SH-SY5Y (cell line): ENCODE results near the gene ORM2.

Experiments used
- GATA2 ChIP-seq: IDR thresholded peaks from 2 replicates; pipeline ENCODE4 v1.6.1; 2011; ENCODE audit warnings: mild to moderate bottlenecking, low read depth, low read length
- GATA3 ChIP-seq: IDR thresholded peaks from 2 replicates; pipeline ENCODE4 v1.6.1; 2011; ENCODE audit warnings: low read depth, mild to moderate bottlenecking, low read length, moderate library complexity

ORM2 gene

DNA sequence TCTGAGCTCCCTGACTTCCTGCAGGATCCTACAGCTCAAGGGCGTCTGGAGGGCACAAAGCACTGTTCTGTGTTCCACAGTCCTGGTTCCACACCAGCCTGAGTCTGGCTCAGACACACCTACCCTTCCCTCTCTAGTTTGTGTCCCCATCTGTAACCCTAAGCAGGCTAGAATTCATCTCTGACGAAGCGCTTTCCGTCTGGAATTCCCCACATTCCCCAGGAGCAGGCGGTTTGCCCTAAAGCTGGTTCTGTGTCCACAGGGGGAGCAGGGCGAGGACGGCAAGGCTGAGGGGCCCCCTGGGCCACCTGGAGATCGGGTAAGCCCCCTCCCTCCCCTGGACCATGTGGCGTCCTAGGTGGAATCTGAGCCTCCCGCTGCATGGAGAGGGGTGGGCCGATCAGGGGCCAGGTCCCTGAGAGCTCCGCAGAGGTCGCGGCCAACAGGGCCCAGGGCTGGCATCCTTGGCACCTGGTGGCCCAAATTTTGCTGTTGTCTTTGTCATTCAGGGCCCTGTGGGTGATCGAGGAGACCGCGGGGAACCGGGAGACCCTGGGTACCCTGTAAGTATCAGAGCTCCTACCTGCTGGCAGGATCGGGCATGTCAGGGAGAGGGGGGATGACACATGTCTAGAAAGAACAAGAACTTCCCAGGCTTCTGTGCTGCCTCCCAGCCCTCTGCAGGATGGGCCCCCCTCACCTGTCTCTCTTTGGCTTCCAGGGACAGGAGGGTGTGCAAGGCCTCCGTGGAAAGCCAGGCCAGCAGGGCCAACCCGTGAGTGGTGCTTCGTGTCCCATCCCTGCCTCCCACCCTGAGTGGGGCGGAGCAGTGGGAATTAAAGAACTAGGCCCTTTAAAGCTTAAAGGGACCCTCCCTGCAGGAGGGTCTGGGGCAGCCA is 41.2 kb upstream of the ORM2 start:
- TF ChIP-seq GATA2, result no peak
- TF ChIP-seq GATA3, result no peak

- no peak for TF ChIP-seq GATA3
- TF ChIP-seq GATA2, result no peak
Observed at GRCh38 chr9:114289106-114289505, 40.6 kb upstream of the ORM2 start.

DNA sequence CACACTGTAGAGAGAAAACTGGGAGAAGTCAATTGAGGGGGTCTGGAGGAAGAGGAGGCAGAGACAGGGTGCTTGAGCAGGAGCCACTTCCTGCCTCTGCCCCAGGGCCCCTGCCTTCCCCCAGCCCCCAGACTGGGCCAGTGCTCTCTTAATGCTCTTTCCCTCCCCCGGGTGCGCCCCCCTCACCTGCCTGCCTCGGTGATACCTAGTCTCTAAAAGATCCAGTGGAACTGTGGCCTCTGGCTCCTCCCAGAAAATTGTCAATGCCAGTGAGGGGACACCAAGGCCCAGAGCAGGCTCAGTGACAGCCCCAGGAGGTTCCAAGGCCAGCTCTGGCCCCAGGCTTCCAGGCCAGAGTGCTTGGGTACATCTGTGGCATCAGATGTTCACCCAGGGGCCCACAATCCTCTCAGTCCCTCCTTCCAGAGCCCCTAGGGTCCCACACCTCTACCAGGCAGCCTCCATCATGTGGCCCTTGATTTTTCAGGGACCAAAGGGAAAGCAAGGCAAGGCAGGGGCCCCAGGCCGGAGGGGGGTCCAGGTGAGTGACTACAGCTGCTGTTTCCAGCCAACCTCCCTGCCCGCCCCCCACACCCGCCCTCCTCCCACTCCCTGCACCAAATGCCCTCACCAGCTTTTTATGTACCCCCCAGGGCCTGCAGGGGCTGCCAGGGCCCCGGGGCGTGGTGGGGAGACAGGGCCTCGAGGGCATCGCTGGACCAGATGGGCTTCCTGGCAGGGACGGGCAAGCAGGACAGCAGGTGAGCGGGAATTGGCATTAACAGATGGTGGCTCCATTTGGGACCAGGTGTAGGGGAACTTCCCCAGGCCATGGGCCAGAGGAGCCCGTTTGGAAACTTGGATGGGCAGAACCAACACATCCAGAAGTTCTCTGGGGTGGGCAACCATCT is 39.8 kb upstream of the ORM2 start:
- TF ChIP-seq GATA3 (no peak), GATA2 (no peak)

- TF ChIP-seq GATA3, result no peak
- no peak for TF ChIP-seq GATA2
Observed at GRCh38 chr9:114290561-114290986, 39.1 kb upstream of the ORM2 start.

DNA sequence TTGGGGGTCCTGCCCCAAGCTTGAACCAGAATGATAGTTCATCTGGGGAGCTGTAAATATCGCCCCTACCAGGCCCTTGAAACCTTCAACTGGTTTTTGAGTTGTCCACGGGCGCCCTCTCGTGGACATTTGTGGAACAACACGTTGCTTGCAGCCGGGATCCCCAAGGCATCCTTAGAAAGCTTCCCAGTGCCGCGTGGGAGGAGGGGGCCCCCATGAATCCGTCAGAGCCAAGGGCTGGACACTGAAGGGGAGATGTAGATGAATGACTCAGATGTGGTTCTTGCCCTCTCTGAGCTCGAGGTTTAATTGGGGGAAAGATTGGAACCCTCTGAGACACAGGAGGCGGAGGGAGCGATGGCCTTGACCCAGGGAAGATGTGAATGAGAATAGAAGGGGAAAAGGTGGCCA is 38.6 kb upstream of the ORM2 start:
- no peak for TF ChIP-seq GATA2

- no peak for TF ChIP-seq GATA3
- TF ChIP-seq GATA2, result no peak
Observed at GRCh38 chr9:114291886-114292590, 37.6 kb upstream of the ORM2 start.

- TF ChIP-seq GATA3, result no peak
- TF ChIP-seq GATA2, result no peak
Observed at GRCh38 chr9:114294664-114295063, 35.0 kb upstream of the ORM2 start.

- TF ChIP-seq GATA3 (no peak), GATA2 (no peak)
Observed at GRCh38 chr9:114296338-114296737, 33.3 kb upstream of the ORM2 start.

- TF ChIP-seq GATA2, result no peak
- TF ChIP-seq GATA3, result no peak
Observed at GRCh38 chr9:114299286-114300152, 30.1 kb upstream of the ORM2 start.

GRCh38 chr9:114300153-114300845 is 29.4 kb upstream of the ORM2 start:
- TF ChIP-seq GATA3, result no peak
- no peak for TF ChIP-seq GATA2

DNA sequence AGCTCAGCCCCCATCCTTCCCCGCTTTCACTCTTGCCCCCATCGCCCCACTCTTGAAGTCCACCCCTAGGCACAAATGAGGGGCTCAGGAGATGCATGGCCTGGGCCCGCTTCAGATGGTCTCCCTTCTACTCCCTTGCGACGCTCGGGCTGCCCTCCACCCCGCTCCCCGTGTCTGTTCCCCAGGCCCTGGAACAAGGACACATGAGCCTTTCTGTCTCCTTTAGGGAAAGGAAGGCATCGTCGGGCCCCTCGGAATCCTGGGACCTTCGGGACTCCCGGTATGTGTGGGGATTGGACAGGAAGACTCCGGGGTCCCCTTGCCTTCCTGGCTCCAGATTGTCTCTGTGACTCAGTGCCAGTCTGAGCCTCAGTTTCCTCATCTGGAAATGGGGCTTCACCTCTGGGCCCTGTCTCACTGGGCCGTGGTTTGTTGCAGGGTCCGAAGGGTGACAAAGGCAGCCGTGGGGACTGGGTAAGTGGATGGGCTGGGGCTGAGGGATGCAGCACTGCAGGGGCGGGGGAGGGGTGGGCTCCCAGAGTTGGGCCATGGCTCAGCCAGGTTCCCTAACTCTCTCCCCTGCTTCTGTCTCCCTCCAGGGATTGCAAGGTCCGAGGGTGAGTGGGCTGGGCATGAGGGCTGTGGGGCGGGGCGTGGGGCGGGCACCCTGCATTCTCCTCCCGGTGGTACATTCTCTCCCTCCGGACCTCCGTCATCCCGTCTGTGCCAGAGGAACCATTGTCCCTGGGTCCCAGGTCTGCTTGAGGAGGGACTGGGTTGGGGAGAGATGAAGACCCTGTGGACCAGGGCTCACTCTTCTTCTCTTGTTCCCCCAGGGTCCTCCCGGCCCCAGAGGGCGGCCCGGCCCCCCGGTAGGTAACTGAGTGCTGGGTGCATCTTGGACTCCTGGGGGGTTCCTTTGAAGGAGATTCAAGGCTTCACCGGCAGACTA is 28.5 kb upstream of the ORM2 start:
- TF ChIP-seq GATA3, result no peak
- TF ChIP-seq GATA2, result no peak
